HG03066 (cell line): ENCODE data around the gene RTN4RL1.

Experiments
- ATAC-seq: cut with Tn5 transposase; IDR thresholded peaks from one replicate; pipeline ENCODE4 v1.9.1; 2021; ENCODE audit warnings: low read depth; ENCODE audit not compliant: unreplicated experiment

The RTN4RL1 gene

GRCh38 chr17:2048805-2049204, 23.7 kb upstream of the RTN4RL1 start:
- no peak for ATAC-seq

DNA sequence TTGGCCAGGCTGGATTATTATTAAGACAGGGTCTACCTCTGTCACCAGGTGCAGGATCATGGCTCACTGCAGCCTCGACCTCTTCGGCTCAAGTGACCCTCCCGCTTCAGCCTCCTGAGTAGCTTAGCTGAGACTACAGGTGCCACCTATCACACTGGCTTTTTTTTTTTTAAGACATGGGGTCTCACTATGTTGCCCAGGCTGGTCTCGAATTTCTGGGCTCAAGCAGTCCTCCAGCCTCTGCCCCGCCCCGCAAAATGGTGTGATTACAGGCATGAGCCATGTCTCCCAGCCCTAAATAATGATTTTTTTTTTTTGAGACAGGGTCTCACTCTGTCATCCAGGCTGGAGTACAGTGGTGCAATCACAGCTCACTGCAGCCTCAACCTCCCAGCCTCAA, 22.5 kb upstream of the RTN4RL1 start:
- ATAC-seq = no peak

- ATAC-seq = no peak
Observed at GRCh38 chr17:2044263-2044894, 19.2 kb upstream of the RTN4RL1 start.

DNA sequence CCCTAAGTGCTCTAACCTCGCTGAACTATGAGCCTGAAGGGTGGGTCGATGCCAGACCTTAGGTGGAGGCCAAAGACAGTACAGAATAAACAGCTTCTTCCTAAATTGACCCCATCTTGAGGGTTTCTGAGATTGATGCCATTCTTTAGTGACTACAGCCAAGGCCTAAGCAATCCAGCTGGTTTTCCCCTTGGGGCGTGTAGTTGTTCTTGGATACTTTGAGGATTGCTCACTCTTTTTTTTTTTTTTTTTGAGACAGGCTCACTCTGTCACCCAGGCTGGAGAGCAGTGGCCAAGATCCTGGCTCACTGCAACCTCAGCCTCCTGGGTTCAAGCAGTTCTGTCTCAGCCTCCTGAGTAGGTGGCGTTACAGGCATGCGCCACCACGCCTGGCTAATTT, 18.7 kb upstream of the RTN4RL1 start:
- ATAC-seq = no peak

DNA sequence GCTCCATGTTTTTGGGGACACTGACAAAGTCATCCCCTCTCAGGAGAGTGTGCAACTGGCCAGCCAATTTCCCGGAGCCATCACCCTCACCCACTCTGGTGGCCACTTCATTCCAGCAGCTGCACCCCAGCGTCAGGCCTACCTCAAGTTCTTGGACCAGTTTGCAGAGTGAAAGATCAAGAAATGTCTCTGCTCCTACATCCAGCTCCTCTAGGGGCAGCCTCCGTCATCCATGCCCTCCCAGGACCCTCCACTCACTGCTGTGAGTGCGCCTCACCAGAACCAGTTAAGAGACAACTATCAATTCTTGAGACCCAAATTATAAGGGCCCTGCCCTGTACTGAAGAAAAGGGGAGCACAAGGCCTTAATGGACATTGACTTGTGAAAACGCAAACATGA, 17.8 kb upstream of the RTN4RL1 start:
- ATAC-seq = no peak

GRCh38 chr17:2042390-2042847, 17.3 kb upstream of the RTN4RL1 start:
- no peak for ATAC-seq

DNA sequence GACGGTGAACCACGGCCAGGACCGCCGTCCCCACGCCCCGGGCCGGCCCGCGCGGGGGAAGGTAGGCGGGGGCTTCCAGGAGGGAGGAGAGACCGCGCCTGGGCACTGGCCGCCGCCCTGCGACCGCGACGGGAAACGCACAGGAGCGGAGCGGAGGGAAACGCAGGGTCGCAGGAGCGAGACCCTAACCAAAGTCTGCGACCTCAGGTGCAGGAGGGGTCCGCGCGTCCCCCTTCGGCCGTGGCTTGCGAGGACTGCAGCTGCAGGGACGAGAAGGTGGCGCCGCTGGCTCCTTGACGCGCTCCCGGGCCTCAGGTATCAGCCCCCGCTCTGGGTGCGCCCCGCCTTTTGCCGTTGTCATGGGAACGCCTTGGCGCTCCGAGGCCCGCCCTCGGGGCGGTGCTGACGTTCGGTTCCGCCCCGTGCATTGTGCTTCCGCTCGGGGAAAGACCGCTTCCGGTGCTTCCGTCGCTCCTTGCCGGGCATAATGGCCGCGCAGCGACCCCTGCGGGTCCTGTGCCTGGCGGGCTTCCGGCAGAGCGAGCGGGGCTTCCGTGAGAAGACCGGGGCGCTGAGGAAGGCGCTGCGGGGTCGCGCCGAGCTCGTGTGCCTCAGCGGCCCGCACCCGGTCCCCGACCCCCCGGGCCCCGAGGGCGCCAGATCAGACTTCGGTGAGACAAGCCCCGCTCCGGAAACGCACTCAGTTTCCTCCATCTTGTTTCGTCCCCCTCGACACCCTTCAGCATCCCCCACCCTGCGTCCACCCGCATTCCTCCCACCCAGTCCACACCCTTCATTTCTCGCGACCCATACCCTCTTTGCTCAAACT, 16.6 kb upstream of the RTN4RL1 start, which contains the start of gene OVCA2:
TSS of gene OVCA2 (plus strand) at position 462 of the 829 bp plus-strand sequence. CDS start at position 488, 26 bp downstream.
- ATAC-seq = peak; percentile 91

DNA sequence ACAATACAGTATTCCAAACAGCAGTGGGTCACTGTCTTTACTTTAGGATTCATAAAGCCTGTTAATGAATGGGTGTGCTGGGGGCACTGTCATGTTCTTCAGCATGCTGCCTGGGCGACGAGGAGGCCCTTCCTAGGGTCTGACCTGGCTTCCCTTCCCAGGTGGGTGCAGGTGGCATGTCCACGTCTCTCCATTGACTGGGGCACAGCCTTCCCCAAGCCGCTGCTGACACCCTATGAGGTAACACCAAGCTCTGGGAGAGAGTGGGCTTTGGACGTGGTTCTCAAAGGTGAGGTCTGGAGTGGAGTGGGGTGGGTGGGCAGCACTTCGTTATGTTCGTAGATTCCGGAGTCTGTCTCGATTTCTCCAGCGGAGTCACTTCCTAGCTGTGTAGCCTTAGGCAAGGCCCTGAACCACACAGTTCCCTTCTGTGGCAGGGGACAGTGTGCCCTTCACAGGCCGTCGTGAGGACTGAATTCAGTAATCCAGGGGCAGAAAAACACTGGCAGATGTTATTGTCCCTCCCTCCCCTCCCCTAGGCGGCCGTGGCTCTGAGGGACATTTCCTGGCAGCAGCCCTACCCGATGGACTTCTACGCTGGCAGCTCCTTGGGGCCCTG, 15.9 kb upstream of the RTN4RL1 start:
- no peak for ATAC-seq

DNA sequence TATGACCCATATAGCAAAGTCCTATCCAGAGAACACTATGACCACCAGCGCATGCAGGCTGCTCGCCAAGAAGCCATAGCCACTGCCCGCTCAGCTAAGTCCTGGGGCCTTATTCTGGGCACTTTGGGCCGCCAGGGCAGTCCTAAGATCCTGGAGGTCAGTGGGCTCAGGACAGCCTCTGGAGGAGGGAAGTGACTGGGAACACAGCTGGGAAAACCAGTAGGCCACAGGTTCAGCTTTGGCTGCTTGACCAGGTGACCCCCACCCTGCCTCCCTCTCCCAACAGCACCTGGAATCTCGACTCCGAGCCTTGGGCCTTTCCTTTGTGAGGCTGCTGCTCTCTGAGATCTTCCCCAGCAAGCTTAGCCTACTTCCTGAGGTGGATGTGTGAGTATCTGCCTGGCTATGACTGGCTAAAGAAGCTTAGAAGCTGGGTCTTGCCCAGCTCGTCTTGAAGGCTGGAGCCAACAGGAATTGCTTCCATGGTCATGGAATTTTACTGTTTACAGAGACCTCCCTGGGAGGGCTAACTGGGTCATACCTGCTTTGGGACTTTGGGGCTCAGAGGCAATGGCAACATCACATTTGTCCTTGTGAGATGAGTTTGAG, 15.2 kb upstream of the RTN4RL1 start:
- no peak for ATAC-seq

GRCh38 chr17:2037155-2037554, 12.0 kb upstream of the RTN4RL1 start:
- ATAC-seq = no peak

DNA sequence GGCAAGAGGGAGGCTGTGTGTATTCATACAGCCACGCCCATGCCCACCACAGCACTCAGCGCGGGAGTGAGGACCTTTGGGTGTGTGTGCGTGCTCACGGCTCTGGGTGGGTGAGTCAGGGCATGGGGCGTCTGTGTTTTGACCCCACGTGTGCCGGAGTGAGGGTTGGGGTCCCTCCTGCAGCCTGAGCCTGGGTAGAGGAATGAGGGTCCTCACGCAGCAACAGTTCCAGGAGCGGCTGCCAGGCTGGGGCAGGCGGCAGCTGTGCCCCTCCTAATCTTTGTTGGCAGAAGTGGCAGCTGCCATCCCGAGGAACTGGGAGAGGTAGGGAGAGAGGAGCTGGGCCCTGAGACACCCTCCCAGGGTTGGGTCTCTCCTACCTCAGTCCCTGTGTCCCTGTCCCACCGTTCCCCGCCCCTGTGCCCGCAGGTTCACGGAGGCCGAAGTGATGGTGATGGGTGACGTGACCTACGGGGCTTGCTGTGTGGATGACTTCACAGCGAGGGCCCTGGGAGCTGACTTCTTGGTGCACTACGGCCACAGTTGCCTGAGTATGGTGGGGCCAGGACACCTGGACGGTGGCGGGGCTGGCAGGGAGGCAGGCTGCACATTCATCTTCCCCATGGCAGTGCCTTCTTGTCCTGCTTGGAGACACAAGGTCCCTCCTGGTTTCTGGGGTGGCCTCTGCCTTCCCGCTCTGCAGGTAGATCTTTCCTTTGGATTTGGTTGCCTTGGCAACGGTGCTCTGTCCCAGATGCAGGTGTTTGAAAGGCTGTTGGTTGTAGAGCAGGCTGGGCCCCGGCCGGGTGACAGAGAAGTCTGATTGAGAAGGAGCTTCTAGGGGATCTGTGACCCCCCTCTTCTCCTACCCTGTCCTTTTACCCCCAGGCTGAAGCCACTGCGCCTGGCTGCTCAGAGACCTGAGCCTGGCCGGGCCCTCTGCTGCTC, 10.7 kb upstream of the RTN4RL1 start:
- ATAC-seq = no peak

DNA sequence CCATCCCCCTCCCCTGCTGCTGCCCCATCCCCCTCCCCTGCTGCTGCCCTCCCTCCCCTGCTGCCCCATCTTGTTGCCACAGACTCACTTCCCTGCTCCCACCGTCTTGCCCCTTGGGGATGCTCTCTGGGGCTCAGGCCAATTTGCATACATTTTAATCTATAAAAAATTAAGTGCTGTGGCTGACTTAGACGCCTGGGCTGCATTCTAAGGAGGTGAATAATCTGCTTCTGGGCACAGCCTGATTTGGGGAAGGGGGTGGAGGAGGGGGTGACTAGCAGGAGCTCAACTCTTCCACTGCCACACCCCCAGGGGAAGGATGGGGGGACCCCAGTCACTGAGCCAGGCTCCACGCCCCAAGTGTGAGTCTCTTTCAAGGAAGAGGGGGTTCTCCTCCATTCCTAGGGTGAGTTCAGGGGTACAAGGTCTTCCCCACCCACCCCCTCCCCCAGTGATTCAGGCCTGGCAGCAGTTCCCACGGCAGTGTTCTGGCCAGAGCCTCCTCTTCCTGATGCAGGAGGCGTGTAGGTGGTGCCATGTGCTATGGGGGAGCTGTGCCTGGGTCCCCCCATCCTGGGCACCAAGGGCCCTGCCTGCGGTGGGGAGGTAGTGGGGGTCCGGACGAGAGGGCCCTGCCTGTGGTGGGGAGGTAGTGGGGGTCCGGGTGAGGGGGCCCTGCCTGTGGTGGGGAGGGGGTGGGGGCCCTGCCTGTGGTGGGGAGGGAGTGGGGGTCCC, 9.8 kb upstream of the RTN4RL1 start:
- no peak for ATAC-seq

- no peak for ATAC-seq
Observed at GRCh38 chr17:2034157-2034556, 9.0 kb upstream of the RTN4RL1 start.

GRCh38 chr17:2033153-2033552, 8.0 kb upstream of the RTN4RL1 start:
- no peak for ATAC-seq

GRCh38 chr17:2030779-2031163, 5.6 kb upstream of the RTN4RL1 start:
- peak; percentile 9 for ATAC-seq

GRCh38 chr17:2029911-2030778, 5.0 kb upstream of the RTN4RL1 start, which contains the start of gene DPH1:
Gene DPH1 (plus strand): TSS chr17:2030153. CDS start chr17:2030170, 17 bp downstream.
- peak; percentile 70 for ATAC-seq

DNA sequence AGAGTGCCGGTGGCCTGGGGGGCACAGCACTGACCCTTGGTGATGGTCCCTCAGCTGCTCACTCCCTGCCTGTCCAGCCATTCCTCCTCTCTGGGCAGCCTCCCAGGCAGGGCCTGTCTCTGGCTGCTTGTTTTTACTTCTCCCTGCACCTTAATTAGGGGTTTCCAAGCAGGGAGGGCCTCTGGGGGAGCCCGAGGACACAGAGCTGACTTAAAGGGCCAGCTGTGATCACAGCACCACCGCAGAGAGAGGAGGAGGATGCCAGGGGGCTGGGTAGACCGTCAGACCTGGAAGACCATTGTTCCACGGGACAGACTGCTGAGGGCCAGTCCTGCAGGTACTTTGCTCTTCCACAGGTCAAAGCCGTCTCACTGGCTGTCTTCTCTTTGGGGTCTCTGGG, 3.6 kb upstream of the RTN4RL1 start:
- ATAC-seq = no peak

GRCh38 chr17:2028234-2028614, 3.1 kb upstream of the RTN4RL1 start:
- no peak for ATAC-seq
